Heart right ventricle (tissue), 16 donors: ENCODE measurements around the gene SH2D3C. TPM values are rescaled to one million over a fixed set of nuclear protein-coding genes. Genes with fewer than 3 reads are reported as not detected.
A peak's percentile ranks its signal among the peaks of the same experiment; 100 is the strongest.

ENCODE experiments used
- ATAC-seq, 8 donors: fragments of 200-7000 bp; cut with Tn5 transposase; one replicate each; pipeline ENCODE4 v1.9.1; 2020; ENCODE audit warnings: mild to moderate bottlenecking in 8 of 8, moderate library complexity in 8 of 8, moderate number of reproducible peaks in 1 of 8
- DNase-seq, 2 donors: peaks; one replicate each; pipeline ENCODE4 v3.0.0-alpha.2; 2020
- H3K27ac ChIP-seq, 10 donors: fragments of 200-600 bp; sonication (generic) in 2 of 10; one replicate each; pipeline versions ENCODE4 v1.5.0 to v1.8.0; 2020 to 2022; ENCODE audit warnings: mild to moderate bottlenecking in 3 of 10
- H3K27me3 ChIP-seq, 7 donors: fragments of 200-600 bp; one replicate each; pipeline ENCODE4 v1.8.0; 2021 to 2022; ENCODE audit warnings: mild to moderate bottlenecking in 2 of 7
- H3K36me3 ChIP-seq, 9 donors: fragments of 200-600 bp; sonication (generic) in 1 of 9; one replicate each; pipeline versions ENCODE4 v1.5.0 to v1.8.0; 2020 to 2022; ENCODE audit warnings: mild to moderate bottlenecking in 2 of 9
- H3K4me1 ChIP-seq, 9 donors: fragments of 200-600 bp; sonication (generic) in 1 of 9; one replicate each; pipeline versions ENCODE4 v1.5.0 to v1.8.0; 2020 to 2022; ENCODE audit warnings: mild to moderate bottlenecking in 4 of 9
- H3K4me3 ChIP-seq, 10 donors: fragments of 200-600 bp; sonication (generic) in 2 of 10; one replicate each; pipeline versions ENCODE4 v1.5.0 to v1.8.0; 2020 to 2022; ENCODE audit warnings: mild to moderate bottlenecking in 7 of 10, moderate library complexity in 2 of 10
- H3K9me3 ChIP-seq, 11 donors: fragments of 200-600 bp in 10 of 11; sonication (generic) in 2 of 11; one replicate each; pipeline versions ENCODE4 v1.5.0 to v1.8.0; 2013 to 2022; ENCODE audit warnings: mild to moderate bottlenecking in 2 of 11, control low read depth in 1 of 11, moderate library complexity in 1 of 11
- WGBS, 2 donors: extraction: QIAGEN DNeasy Blood & Tissue Kit; methylation state at CpG; one replicate each; pipeline ENCODE4 v1.1.7; 2013; ENCODE audit warnings: inconsistent platforms in 1 of 2; 5-methylcytosine and 5-hydroxymethylcytosine counted together
- intact Hi-C, 10 donors: fragments of 100-400 bp; cut with DNase I; formaldehyde crosslinking; loops; one replicate each; pipeline versions ENCODE4 v1.11.1 to v1.14.2; 2022
- polyA plus RNA-seq, 2 donors: library from polyadenylated mRNA; stranded (reverse); fragments of 200-250 nt; gene quantifications; one replicate each; pipeline ENCODE4 v1.2.3, GENCODE V29; 2013
- total RNA-seq, 10 donors: library from RNA; stranded (reverse); fragmentation: NEBNext Ultra II Directional in 3 of 10; extraction: Animal tissue kit (Norgen Biotek cat#: 25700) in 3 of 10; gene quantifications; one replicate each; pipeline versions ENCODE4 v1.2.1 to v1.2.4, GENCODE V29; 2021 to 2023
- TF ChIP-seq, protein P1 (sequence below), 9 donors: fragments of 200-600 bp; sonication (generic) in 2 of 9; IDR thresholded peaks; one replicate each; pipeline versions ENCODE4 v1.5.0 to v1.8.0; 2021 to 2022; ENCODE audit warnings: antibody characterized with exemption in 9 of 9, mild to moderate bottlenecking in 5 of 9, moderate library complexity in 1 of 9
- donor health status: Arrhythmogenic right ventricular cardiomyopathy.
- donor health status: ischemic (EF 13 %, LVEDD 7.1; RV severe dilation, severe dysfunction).
- donor health status: healthy with polysubstance abuse.
- donor health status: DM: no; HTN: yes; CAD: no.
- donor health status: DM: no; HTN: no; CAD: no.
- donor health status: ischemic (EF 25% LVEDD 6.9; RV normal size, moderate dysfunction).
- donor health status: ischemic (EF 25% LVEDD 5.7; RV mildly dilated, moderate dysfunction).
- donor health status: healthy.
- donor health status: DM: yes; HTN: yes; CAD: no.
- donor health status: Ischemic cardiomyopathy.
- donor health status: ischemic (EF 35%, LVEDD 5.7; RV mildly dilated, moderate dysfunction).
- donor health status: nonischemic (EF 11% LVEDD 7.7; RV severe dilation, severe dysfunction).
- donor health status: DM: yes; HTN: yes; CAD: no.
- donor health status: PGD.
- donor health status: ischemic (EF 29% LVEDD 5.4; RV normal size, mild dysfunction).
- donor health status: nonischemic (EF 23%, LVEDD 6.1; RV moderate dilation, normal function).

The SH2D3C gene
- total and polyA plus RNA-seq, 12 donors, result 10.9 to 36.7 (median 18.8) TPM

DNA sequence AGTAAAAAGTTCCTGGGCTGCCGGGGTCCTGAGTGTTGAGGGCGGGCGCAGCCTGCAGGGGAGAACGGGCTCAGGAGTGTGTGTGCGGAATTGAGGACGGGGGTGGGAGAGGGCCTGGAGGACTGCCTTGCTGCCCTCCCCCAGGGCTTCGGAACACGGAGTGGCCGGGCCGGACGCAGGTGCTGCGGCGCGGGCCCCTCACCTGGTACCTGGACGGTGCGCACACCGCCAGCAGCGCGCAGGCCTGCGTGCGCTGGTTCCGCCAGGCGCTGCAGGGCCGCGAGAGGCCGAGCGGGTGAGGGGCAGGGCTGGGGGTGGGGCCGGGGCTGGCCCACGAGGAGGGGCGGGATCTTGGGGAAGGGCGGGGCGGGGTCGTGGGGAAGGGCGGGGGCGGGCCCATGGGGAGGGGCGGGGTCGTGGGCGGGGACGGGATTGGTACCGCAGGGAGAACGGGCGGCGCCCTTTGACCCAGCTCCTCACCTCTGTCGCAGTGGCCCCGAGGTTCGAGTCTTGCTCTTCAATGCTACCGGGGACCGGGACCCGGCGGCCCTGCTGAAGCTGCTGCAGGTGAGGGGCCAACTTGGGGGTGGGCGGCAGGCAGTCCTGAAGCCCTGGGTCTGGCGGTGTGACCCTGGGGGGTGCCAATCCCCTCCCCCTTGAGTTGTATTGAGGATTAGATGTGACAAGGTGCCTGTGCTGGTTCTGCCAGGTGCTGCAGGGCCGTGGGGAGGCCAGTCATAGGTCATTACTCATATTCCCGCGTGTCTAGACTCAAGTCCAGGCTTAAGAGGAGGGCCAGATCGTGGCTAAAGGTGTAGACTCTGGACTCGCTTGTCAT lies 31.3 kb upstream of the SH2D3C start:
- H3K4me1 ChIP-seq, result peaks cover 0 to 41% (median 9%) of the 10 kb centered on the region in 9 donors
- ATAC-seq (peak in 5 of 8 donors; percentile 18 to 29 (median 23)), DNase-seq (peak in 1 of 2 donors; percentile 50)
- peaks cover 0 to 93% (median 42%) of the 10 kb centered on the region in 9 donors for H3K36me3 ChIP-seq
- H3K9me3 ChIP-seq, result no peaks in the 10 kb centered on the region
- WGBS, 2 donors, result 43 to 52% methylated on average over 43 to 57 of the region's 57 CpGs
- H3K27me3 ChIP-seq, result no peaks in the 10 kb centered on the region
- peak overlapping the region in 7 of 10 donors; percentile 3 to 73 (median 53) for H3K27ac ChIP-seq
- TF ChIP-seq, protein P1, sequence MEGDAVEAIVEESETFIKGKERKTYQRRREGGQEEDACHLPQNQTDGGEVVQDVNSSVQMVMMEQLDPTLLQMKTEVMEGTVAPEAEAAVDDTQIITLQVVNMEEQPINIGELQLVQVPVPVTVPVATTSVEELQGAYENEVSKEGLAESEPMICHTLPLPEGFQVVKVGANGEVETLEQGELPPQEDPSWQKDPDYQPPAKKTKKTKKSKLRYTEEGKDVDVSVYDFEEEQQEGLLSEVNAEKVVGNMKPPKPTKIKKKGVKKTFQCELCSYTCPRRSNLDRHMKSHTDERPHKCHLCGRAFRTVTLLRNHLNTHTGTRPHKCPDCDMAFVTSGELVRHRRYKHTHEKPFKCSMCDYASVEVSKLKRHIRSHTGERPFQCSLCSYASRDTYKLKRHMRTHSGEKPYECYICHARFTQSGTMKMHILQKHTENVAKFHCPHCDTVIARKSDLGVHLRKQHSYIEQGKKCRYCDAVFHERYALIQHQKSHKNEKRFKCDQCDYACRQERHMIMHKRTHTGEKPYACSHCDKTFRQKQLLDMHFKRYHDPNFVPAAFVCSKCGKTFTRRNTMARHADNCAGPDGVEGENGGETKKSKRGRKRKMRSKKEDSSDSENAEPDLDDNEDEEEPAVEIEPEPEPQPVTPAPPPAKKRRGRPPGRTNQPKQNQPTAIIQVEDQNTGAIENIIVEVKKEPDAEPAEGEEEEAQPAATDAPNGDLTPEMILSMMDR (IDR thresholded peaks at IDR 0.05), result no peak
- intact Hi-C loops, result loop anchor here in 3 of 10 donors (5.0 to 10.0 kb wide), 3 partner anchors 63 to 108 kb away; partner anchors contain the start of gene ST6GALNAC4 (in 2 of the 3)
- H3K4me3 ChIP-seq, result peak overlapping the region in 1 of 10 donors; percentile 14

DNA sequence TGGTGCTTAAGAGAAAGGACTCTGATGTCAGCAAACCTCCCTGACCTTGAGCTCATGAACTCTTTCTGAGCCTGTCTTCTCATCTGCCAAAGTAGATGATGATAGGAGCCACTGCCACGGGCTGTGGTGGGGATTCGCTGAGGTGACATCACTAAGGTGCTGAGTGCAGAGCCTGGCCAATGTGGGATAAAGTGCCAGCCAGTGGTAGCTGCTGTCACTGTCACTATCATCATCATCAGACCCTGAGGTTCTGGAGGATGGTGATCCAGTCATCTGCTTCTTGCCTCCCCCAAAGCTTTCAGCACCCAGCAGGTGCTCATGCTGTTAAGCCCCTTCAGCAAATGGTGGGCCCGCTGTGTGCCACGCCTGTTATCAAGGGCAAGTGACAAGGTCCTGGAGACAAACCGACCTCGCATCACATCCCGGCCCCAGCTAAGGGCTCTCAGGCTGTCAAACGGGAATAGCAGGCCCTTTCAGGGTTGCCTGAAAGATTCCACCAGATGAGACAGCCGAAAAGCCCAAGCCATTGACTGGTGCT lies 30.6 kb upstream of the SH2D3C start:
- Histone ChIP-seq H3K9me3 (no peaks in the 10 kb centered on the region), H3K27me3 (no peaks in the 10 kb centered on the region), H3K4me1 (peaks cover 2 to 46% (median 14%) of the 10 kb centered on the region in 9 donors), H3K4me3 (peak overlapping the region in 1 of 10 donors; percentile 14), H3K27ac (peak overlapping the region in 7 of 10 donors; percentile 3 to 73 (median 53)), H3K36me3 (peaks cover 0 to 91% (median 35%) of the 10 kb centered on the region in 9 donors)
- intact Hi-C loops, result loop anchor here in 2 of 10 donors (5.0 to 10.0 kb wide), 3 partner anchors 63 to 108 kb away; partner anchors contain the start of gene ST6GALNAC4 (in 2 of the 2)
- no peak for DNase-seq
- ATAC-seq, result peak in 6 of 8 donors; percentile 5 to 30 (median 17)
- TF ChIP-seq, protein P1 (IDR thresholded peaks at IDR 0.05), result no peak
- 47 to 55% methylated on average over 9 of the region's 9 CpGs for WGBS, 2 donors

GRCh38 chr9:127808347-127809001 lies 30.0 kb upstream of the SH2D3C start:
- Histone ChIP-seq H3K27ac (peak overlapping the region in 5 of 10 donors; percentile 44 to 73 (median 59)), H3K9me3 (no peaks in the 10 kb centered on the region), H3K4me3 (no peak overlapping the region), H3K36me3 (peaks cover 0 to 85% (median 31%) of the 10 kb centered on the region in 9 donors), H3K4me1 (peaks cover 7 to 46% (median 20%) of the 10 kb centered on the region in 9 donors), H3K27me3 (no peaks in the 10 kb centered on the region)
- ATAC-seq, result peak in 1 of 8 donors; percentile 3
- no peak for DNase-seq
- intact Hi-C loops, result loop anchor here in 2 of 10 donors (5.0 to 10.0 kb wide), 3 partner anchors 64 to 109 kb away; partner anchors contain the start of gene ST6GALNAC4 (in 2 of the 2)
- TF ChIP-seq, protein P1 (IDR thresholded peaks at IDR 0.05), result no peak
- WGBS, 2 donors, result 79 to 89% methylated on average over 16 to 17 of the region's 17 CpGs

DNA sequence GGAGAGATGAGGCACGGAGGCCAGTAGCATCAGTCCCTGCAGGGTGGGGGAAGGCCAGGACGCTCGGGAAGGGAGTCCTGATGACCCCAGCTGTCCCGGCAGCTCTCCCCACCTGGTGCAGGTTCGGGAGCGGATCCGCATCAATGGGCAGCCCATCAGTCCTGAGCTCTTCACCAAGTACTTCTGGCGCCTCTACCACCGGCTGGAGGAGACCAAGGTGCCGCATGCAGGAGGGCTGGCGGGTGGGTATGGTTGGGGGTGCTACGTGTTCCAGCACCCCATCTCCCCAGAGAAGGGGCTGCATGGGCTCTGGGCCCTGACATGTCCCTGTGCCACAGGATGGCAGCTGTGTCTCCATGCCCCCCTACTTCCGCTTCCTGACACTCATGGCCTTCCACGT lies 28.4 kb upstream of the SH2D3C start:
- Histone ChIP-seq H3K4me3 (no peak overlapping the region), H3K36me3 (peaks cover 0 to 69% (median 15%) of the 10 kb centered on the region in 9 donors), H3K9me3 (no peaks in the 10 kb centered on the region), H3K27ac (no peak overlapping the region), H3K27me3 (no peaks in the 10 kb centered on the region), H3K4me1 (peaks cover 12 to 53% (median 26%) of the 10 kb centered on the region in 9 donors)
- ATAC-seq (no peak), DNase-seq (no peak)
- intact Hi-C loops, result loop anchor here in 2 of 10 donors (5.0 to 10.0 kb wide), 3 partner anchors 65 to 110 kb away; partner anchors contain the start of gene ST6GALNAC4 (in 2 of the 2)
- 92 to 95% methylated on average over 14 of the region's 14 CpGs for WGBS, 2 donors
- TF ChIP-seq, protein P1 (IDR thresholded peaks at IDR 0.05), result no peak
